Measurements from ENCODE around the gene RAB9A. TPM values are rescaled to one million over a fixed set of nuclear protein-coding genes. Genes with fewer than 3 reads are reported as not detected.

Gene RAB9A
- total RNA-seq, 2 experiments from 2014 or later = 11.7 to 14.1 TPM

DNA sequence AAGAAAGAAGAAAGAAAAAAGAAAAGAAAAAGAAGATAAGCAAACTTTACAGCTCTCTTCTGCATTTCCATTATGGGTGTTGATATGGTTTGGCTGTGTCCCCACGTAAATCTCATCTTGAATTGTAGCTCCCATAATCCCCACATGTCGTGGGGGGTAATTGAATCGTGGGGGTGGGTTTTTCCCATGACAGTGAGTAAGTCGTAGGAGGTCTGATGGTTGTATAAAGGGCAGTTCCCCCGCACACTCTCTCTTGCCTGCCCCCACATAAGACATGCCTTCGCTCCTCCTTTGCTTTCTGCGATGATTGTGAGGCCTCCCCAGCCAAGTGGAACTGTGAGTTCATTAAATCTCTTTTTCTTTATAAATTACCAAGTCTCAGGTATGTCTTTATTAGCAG is 7.3 kb upstream of the RAB9A start:
- H3K4me3 ChIP-seq (ENCODE audit: low read depth, low read length, poor library complexity, severe bottlenecking) = no peak overlapping the region
- H3K9me2 ChIP-seq (ENCODE audit: insufficient read depth, low read length) = no peaks in the 10 kb centered on the region
- no peaks in the 10 kb centered on the region for H3K36me3 ChIP-seq (ENCODE audit: insufficient read depth, low read length)
- no peak overlapping the region for H3K4me2 ChIP-seq (ENCODE audit: low read length)
- TF ChIP-seq, protein P1, sequence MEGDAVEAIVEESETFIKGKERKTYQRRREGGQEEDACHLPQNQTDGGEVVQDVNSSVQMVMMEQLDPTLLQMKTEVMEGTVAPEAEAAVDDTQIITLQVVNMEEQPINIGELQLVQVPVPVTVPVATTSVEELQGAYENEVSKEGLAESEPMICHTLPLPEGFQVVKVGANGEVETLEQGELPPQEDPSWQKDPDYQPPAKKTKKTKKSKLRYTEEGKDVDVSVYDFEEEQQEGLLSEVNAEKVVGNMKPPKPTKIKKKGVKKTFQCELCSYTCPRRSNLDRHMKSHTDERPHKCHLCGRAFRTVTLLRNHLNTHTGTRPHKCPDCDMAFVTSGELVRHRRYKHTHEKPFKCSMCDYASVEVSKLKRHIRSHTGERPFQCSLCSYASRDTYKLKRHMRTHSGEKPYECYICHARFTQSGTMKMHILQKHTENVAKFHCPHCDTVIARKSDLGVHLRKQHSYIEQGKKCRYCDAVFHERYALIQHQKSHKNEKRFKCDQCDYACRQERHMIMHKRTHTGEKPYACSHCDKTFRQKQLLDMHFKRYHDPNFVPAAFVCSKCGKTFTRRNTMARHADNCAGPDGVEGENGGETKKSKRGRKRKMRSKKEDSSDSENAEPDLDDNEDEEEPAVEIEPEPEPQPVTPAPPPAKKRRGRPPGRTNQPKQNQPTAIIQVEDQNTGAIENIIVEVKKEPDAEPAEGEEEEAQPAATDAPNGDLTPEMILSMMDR (conservative IDR thresholded peaks at IDR 0.05; ENCODE audit: low read length) = no peak
- TF ChIP-seq EZH2phosphoT487 (IDR thresholded peaks at IDR 0.05; ENCODE audit: borderline replicate concordance, low read depth, low read length) = no peak
- H3K9me3 ChIP-seq (ENCODE audit: low read length) = no peaks in the 10 kb centered on the region
- BruUV-seq (replicated peaks) = no TSS peak
- ChIA-PET POLR2A (no interaction called here), CTCF (ENCODE audit: unreplicated experiment) (no interaction called here)
- no peak overlapping the region for H3K27ac ChIP-seq (ENCODE audit: low read depth, low read length, poor library complexity, severe bottlenecking)
- no peaks in the 10 kb centered on the region for H4K20me1 ChIP-seq (ENCODE audit: insufficient read depth, low read length)
- H3K4me1 ChIP-seq (ENCODE audit: insufficient read depth, low read length, poor library complexity, severe bottlenecking) = no peaks in the 10 kb centered on the region
- no peak overlapping the region for H2AFZ ChIP-seq (ENCODE audit: low read length)
- DNase-seq (ENCODE audit: low spot score) = no peak
- H3K79me2 ChIP-seq (ENCODE audit: insufficient read depth, low read depth, low read length) = no peaks in the 10 kb centered on the region
- intact Hi-C loops (cut with micrococcal nuclease; ENCODE audit: unreplicated experiment) = no loop called here

DNA sequence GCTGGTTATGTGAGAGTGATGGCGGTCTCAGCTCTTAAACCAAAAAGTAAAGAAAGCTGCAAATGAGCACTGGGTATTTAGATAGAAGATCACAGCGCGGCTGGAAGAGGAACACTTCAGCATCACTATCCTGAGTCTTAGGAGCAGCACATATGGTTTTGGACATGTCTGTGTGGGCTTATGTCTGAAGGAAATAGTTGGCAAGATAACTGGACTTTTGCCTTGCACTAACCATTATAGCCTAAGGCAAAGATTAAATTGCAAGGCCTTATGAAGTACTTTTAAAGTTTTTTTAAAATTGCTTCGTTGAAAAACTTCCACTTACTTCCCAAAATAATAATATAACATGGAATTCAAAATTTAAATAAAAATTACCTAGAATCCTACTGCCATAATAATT is 4.6 kb upstream of the RAB9A start:
- H2AFZ ChIP-seq (ENCODE audit: low read length) = no peak overlapping the region
- H4K20me1 ChIP-seq (ENCODE audit: insufficient read depth, low read length) = no peaks in the 10 kb centered on the region
- H3K9me3 ChIP-seq (ENCODE audit: low read length) = no peaks in the 10 kb centered on the region
- intact Hi-C loops (cut with micrococcal nuclease; ENCODE audit: unreplicated experiment) = no loop called here
- H3K27ac ChIP-seq (ENCODE audit: low read depth, low read length, poor library complexity, severe bottlenecking) = no peak overlapping the region
- H3K36me3 ChIP-seq (ENCODE audit: insufficient read depth, low read length) = no peaks in the 10 kb centered on the region
- no peak overlapping the region for H3K4me3 ChIP-seq (ENCODE audit: low read depth, low read length, poor library complexity, severe bottlenecking)
- H3K4me2 ChIP-seq (ENCODE audit: low read length) = no peak overlapping the region
- BruUV-seq (replicated peaks) = no TSS peak
- peaks cover 2% of the 10 kb centered on the region; the same call in 1 of the 2 replicates for H3K79me2 ChIP-seq (ENCODE audit: insufficient read depth, low read depth, low read length)
- ChIA-PET POLR2A (no interaction called here), CTCF (ENCODE audit: unreplicated experiment) (no interaction called here)
- TF ChIP-seq EZH2phosphoT487 (IDR thresholded peaks at IDR 0.05; ENCODE audit: borderline replicate concordance, low read depth, low read length) = no peak
- TF ChIP-seq, protein P1 (conservative IDR thresholded peaks at IDR 0.05; ENCODE audit: low read length) = no peak
- peaks cover 7% of the 10 kb centered on the region for H3K4me1 ChIP-seq (ENCODE audit: insufficient read depth, low read length, poor library complexity, severe bottlenecking)
- no peaks in the 10 kb centered on the region for H3K9me2 ChIP-seq (ENCODE audit: insufficient read depth, low read length)
- no peak for DNase-seq (ENCODE audit: low spot score)

GRCh38 chrX:13685126-13685763 is 3.7 kb upstream of the RAB9A start:
- no peak overlapping the region for H3K4me2 ChIP-seq (ENCODE audit: low read length)
- intact Hi-C loops (cut with micrococcal nuclease; ENCODE audit: unreplicated experiment) = no loop called here
- POLR2A ChIA-PET = interaction anchor here (1.5 to 4.8 kb wide), 2 partner anchors 12 to 23 kb away, joined by 5 to 43 read pairs; no protein-coding TSS in a partner anchor

More at GRCh38 chrX:13685126-13685763, 3.7 kb upstream of the RAB9A start:
- CTCF ChIA-PET (ENCODE audit: unreplicated experiment) = no interaction called here
- no TSS peak for BruUV-seq (replicated peaks)
- no peak overlapping the region for H3K27ac ChIP-seq (ENCODE audit: low read depth, low read length, poor library complexity, severe bottlenecking)
- H3K9me3 ChIP-seq (ENCODE audit: low read length) = no peaks in the 10 kb centered on the region
- TF ChIP-seq EZH2phosphoT487 (IDR thresholded peaks at IDR 0.05; ENCODE audit: borderline replicate concordance, low read depth, low read length) = no peak
- TF ChIP-seq, protein P1 (conservative IDR thresholded peaks at IDR 0.05; ENCODE audit: low read length) = no peak
- DNase-seq (ENCODE audit: low spot score) = no peak
- peaks cover 8% of the 10 kb centered on the region for H3K4me1 ChIP-seq (ENCODE audit: insufficient read depth, low read length, poor library complexity, severe bottlenecking)
- peaks cover 4% of the 10 kb centered on the region; the same call in 1 of the 2 replicates for H4K20me1 ChIP-seq (ENCODE audit: insufficient read depth, low read length)
- no peaks in the 10 kb centered on the region for H3K36me3 ChIP-seq (ENCODE audit: insufficient read depth, low read length)
- 0 out of 2 replicates have a peak overlapping the region, but pooled peaks have one; percentile 19 for H2AFZ ChIP-seq (ENCODE audit: low read length)
- peaks cover 11% of the 10 kb centered on the region for H3K79me2 ChIP-seq (ENCODE audit: insufficient read depth, low read depth, low read length)
- H3K9me2 ChIP-seq (ENCODE audit: insufficient read depth, low read length) = no peaks in the 10 kb centered on the region
- no peak overlapping the region for H3K4me3 ChIP-seq (ENCODE audit: low read depth, low read length, poor library complexity, severe bottlenecking)

Measured in OCI-LY7 (cell line).